GM23248 (cell line): Measurements from ENCODE around the gene RAPGEF3. TPM values are rescaled to one million over a fixed set of nuclear protein-coding genes. Genes with fewer than 3 reads are reported as not detected.

ENCODE experiments used
- DNase-seq: peaks from one replicate; pipeline ENCODE4 v3.0.0-alpha.2; 2015
- H2AFZ ChIP-seq: fragments of 200-600 bp; sonication (generic); 2 replicates; pipeline ENCODE4 v1.6.1; 2016; ENCODE audit warnings: antibody characterized with exemption
- H3F3A ChIP-seq: fragments of 200-600 bp; sonication (generic); 2 replicates; pipeline ENCODE4 v1.6.1; 2016; ENCODE audit warnings: mild to moderate bottlenecking, antibody characterized with exemption, mixed run types; ENCODE audit not compliant: insufficient read depth
- H3K27ac ChIP-seq: fragments of 200-600 bp; sonication (generic); 2 replicates; pipeline ENCODE4 v1.5.1; 2016; ENCODE audit warnings: mild to moderate bottlenecking
- H3K27me3 ChIP-seq: fragments of 200-600 bp; sonication (generic); replicated peaks from 2 replicates; pipeline ENCODE4 v1.6.1; 2016; ENCODE audit warnings: mild to moderate bottlenecking; ENCODE audit not compliant: insufficient read depth
- H3K36me3 ChIP-seq: fragments of 200-600 bp; sonication (generic); 2 replicates; pipeline ENCODE4 v1.6.1; 2016; ENCODE audit warnings: low read depth, mild to moderate bottlenecking
- H3K4me1 ChIP-seq: fragments of 200-600 bp; sonication (generic); 2 replicates; pipeline ENCODE4 v1.6.1; 2016; ENCODE audit warnings: mild to moderate bottlenecking; ENCODE audit not compliant: insufficient read depth
- H3K4me2 ChIP-seq: fragments of 200-600 bp; sonication (generic); one replicate; pipeline ENCODE4 v1.6.1; 2016; ENCODE audit warnings: mild to moderate bottlenecking; ENCODE audit not compliant: unreplicated experiment
- H3K4me3 ChIP-seq: fragments of 200-600 bp; sonication (generic); 2 replicates; pipeline ENCODE4 v1.5.1; 2016; ENCODE audit warnings: mild to moderate bottlenecking
- H3K79me2 ChIP-seq: fragments of 200-600 bp; sonication (generic); 2 replicates; pipeline ENCODE4 v1.6.1; 2016; ENCODE audit warnings: mild to moderate bottlenecking; ENCODE audit not compliant: insufficient read depth
- H3K9ac ChIP-seq: fragments of 200-600 bp; sonication (generic); 2 replicates; pipeline ENCODE4 v1.6.1; 2016; ENCODE audit warnings: mild to moderate bottlenecking
- H3K9me2 ChIP-seq: fragments of 200-600 bp; sonication (generic); 2 replicates; pipeline ENCODE4 v1.6.1; 2016; ENCODE audit warnings: mixed run types, mild to moderate bottlenecking, moderate library complexity; ENCODE audit not compliant: insufficient read depth
- H3K9me3 ChIP-seq: fragments of 200-600 bp; sonication (generic); one replicate; pipeline ENCODE4 v1.6.1; 2017; ENCODE audit warnings: low read depth
- H4K20me1 ChIP-seq: fragments of 200-600 bp; sonication (generic); 2 replicates; pipeline ENCODE4 v1.6.0; 2016; ENCODE audit not compliant: insufficient read depth
- EZH2 ChIP-seq: fragments of 200-600 bp; sonication (generic); IDR thresholded peaks from 2 replicates; pipeline ENCODE4 v1.6.1; 2018; ENCODE audit warnings: antibody characterized with exemption, mild to moderate bottlenecking; ENCODE audit not compliant: insufficient read depth, poor library complexity, severe bottlenecking
- EZH2phosphoT487 ChIP-seq: fragments of 200-600 bp; sonication (generic); IDR thresholded peaks from 2 replicates; pipeline ENCODE4 v1.6.1; 2018; ENCODE audit warnings: antibody characterized with exemption, moderate library complexity, mild to moderate bottlenecking, low read depth; ENCODE audit not compliant: insufficient read depth
- WGBS, 2 experiments: methylation state at CpG; one replicate each; pipeline ENCODE4 v1.1.6; 2015 to 2017; ENCODE audit warnings: low lambda C conversion rate in 2 of 2, low coverage in 1 of 2; ENCODE audit errors: missing lambda C conversion rate in 2 of 2; 5-methylcytosine and 5-hydroxymethylcytosine counted together
- in situ Hi-C: fragments of 300-500 bp; cut with MboI; formaldehyde crosslinking; loops from 2 replicates; pipeline ENCODE4 v1.15.0; 2020
- polyA plus RNA-seq: library from polyadenylated mRNA; unstranded; fragments of >200 nt; fragmentation: Nextera tagmentation; extraction: Ambion mirVana; gene quantifications from 2 replicates; pipeline ENCODE4 v1.2.1, GENCODE V29; 2016
- total RNA-seq: library from RNA; depleted of rRNA; stranded (reverse); fragments of >200 nt; shearing (Covaris generic); gene quantifications from 2 replicates; pipeline ENCODE4 v1.2.3, GENCODE V29; 2014

Gene RAPGEF3
- total and polyA plus RNA-seq, 2 experiments from 2014 or later, result 1.4 to 3.7 TPM

DNA sequence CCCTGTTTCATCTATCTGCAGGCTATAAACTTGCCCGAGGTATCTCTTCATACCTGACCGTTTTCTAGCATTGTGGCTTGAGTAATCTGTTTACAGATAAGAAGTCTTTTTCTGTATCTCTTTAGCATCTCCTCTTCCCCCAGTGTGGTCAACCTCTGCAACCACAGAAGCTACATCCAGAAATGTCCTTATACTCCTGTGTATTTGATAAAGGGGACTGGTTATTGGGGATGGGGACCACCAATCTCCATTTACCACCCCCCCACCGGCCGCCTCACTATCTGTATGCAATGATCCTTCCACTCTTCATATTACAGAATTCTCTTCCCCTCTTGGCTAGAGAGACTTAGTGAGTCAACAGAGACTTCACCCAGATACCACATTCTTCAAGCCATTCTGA lies 49.4 kb downstream of the RAPGEF3 start:
- Histone ChIP-seq H3K9me2 (no peaks in the 10 kb centered on the region), H3K79me2 (peaks cover 28% of the 10 kb centered on the region), H3K9me3 (no peaks in the 10 kb centered on the region), H4K20me1 (no peaks in the 10 kb centered on the region), H3K4me3 (no peak overlapping the region), H3K4me1 (0 out of 2 replicates have a peak, but pooled peaks cover 4% of the 10 kb centered on the region), H2AFZ (no peak overlapping the region), H3K4me2 (no peak overlapping the region), H3K27me3 (no peaks in the 10 kb centered on the region), H3F3A (peaks cover 6% of the 10 kb centered on the region; the same call in 1 of the 2 replicates), H3K36me3 (no peaks in the 10 kb centered on the region), H3K9ac (no peak overlapping the region), H3K27ac (no peak overlapping the region)
- TF ChIP-seq EZH2 (no peak), EZH2phosphoT487 (no peak)
- WGBS, 2 experiments, result 93% methylated on average over 4 of the region's 4 CpGs
- DNase-seq, result peak; percentile 29
- in situ Hi-C loops, result no loop called here

DNA sequence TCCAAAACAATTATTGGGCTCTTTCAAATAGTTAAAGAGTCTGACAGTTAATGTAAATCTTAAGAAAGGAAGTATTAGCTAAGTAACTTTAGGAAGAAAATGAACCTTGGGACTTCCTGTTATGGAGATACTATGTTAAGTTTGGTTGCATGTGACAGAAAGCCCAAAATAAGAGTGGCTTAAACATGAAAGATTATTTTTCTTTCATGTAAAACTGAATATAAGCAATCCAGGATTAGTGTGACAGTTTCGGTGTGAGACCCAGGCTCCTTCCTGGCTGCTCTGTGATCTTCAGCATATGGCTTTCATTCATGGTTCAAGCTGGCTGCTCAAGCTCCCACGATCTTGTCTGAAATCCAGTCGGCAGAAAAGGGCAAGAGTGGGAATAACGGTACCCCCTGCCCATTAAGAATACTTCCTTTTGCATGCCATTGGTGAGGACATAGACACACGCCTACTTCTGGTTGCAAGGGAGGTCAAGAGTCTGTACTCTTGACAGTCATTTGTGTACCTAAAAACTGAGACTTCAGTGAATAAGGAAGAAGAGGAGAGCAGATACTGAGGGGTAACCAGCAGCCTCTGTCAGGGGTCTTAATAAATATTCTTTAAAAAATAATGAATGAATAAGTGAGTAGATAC lies 50.7 kb downstream of the RAPGEF3 start:
- in situ Hi-C loops, result no loop called here
- H3K4me3 ChIP-seq, result no peak overlapping the region
- 38 to 42% methylated on average over 5 of the region's 5 CpGs for WGBS, 2 experiments
- H3K27me3 ChIP-seq, result no peaks in the 10 kb centered on the region
- H4K20me1 ChIP-seq, result no peaks in the 10 kb centered on the region
- peaks cover 6% of the 10 kb centered on the region; the same call in 1 of the 2 replicates for H3F3A ChIP-seq
- H3K27ac ChIP-seq, result no peak overlapping the region
- H3K9me2 ChIP-seq, result no peaks in the 10 kb centered on the region
- H3K36me3 ChIP-seq, result no peaks in the 10 kb centered on the region
- no peak overlapping the region for H2AFZ ChIP-seq
- H3K9me3 ChIP-seq, result no peaks in the 10 kb centered on the region
- DNase-seq, result no peak
- H3K4me1 ChIP-seq, result 0 out of 2 replicates have a peak, but pooled peaks cover 4% of the 10 kb centered on the region
- no peak overlapping the region for H3K9ac ChIP-seq
- H3K4me2 ChIP-seq, result no peak overlapping the region
- TF ChIP-seq EZH2 (no peak), EZH2phosphoT487 (no peak)
- peaks cover 40% of the 10 kb centered on the region for H3K79me2 ChIP-seq

- in situ Hi-C loops, result no loop called here
Observed at GRCh38 chr12:47707355-47707754, 51.3 kb downstream of the RAPGEF3 start.

GRCh38 chr12:47705566-47706425 lies 52.9 kb downstream of the RAPGEF3 start, which contains the start of gene RPAP3:
RPAP3 (minus strand) TSS chr12:47706030; CDS start chr12:47702840, 3,190 bp downstream.
- peaks cover 6% of the 10 kb centered on the region; the same call in 1 of the 2 replicates for H3F3A ChIP-seq
- no peaks in the 10 kb centered on the region for H3K9me3 ChIP-seq
- no peaks in the 10 kb centered on the region for H3K27me3 ChIP-seq
- 0 out of 2 replicates have a peak, but pooled peaks cover 4% of the 10 kb centered on the region for H3K36me3 ChIP-seq
- TF ChIP-seq EZH2, result no peak
- 0 out of 2 replicates have a peak, but pooled peaks cover 4% of the 10 kb centered on the region for H3K4me1 ChIP-seq
- H3K9me2 ChIP-seq, result no peaks in the 10 kb centered on the region
- peak within 1 kb of the TSS; percentile 82 for H3K27ac ChIP-seq
- H3K9ac ChIP-seq, result peak within 1 kb of the TSS; percentile 91
- H3K79me2 ChIP-seq, result peaks cover 61% of the 10 kb centered on the region
- H4K20me1 ChIP-seq, result no peaks in the 10 kb centered on the region
- peak within 1 kb of the TSS; percentile 89 for H3K4me3 ChIP-seq
- peak within 1 kb of the TSS; percentile 97 for H3K4me2 ChIP-seq
- peak; percentile 99 for DNase-seq
- peak within 1 kb of the TSS; percentile 89 for H2AFZ ChIP-seq
- whole genome bisulfite sequencing, 2 experiments, result 0 to 1% methylated on average over 11 to 47 of the region's 66 CpGs
- in situ Hi-C loops, result no loop called here

More at GRCh38 chr12:47707355-47707754, 51.3 kb downstream of the RAPGEF3 start:
- H3K4me3 ChIP-seq, result peak overlapping the region; percentile 89
- H3K4me1 ChIP-seq, result 0 out of 2 replicates have a peak, but pooled peaks cover 4% of the 10 kb centered on the region
- H2AFZ ChIP-seq, result peak overlapping the region; percentile 89; the same call in 1 of the 2 replicates
- DNase-seq, result no peak
- peak overlapping the region; percentile 82; the same call in 1 of the 2 replicates for H3K27ac ChIP-seq
- no peaks in the 10 kb centered on the region for H3K9me2 ChIP-seq
- TF ChIP-seq EZH2phosphoT487 (no peak), EZH2 (no peak)
- peaks cover 47% of the 10 kb centered on the region for H3K79me2 ChIP-seq
- peak overlapping the region; percentile 91 for H3K9ac ChIP-seq
- peak overlapping the region; percentile 97 for H3K4me2 ChIP-seq
- no peaks in the 10 kb centered on the region for H3K36me3 ChIP-seq
- no peaks in the 10 kb centered on the region for H4K20me1 ChIP-seq
- H3F3A ChIP-seq, result peaks cover 6% of the 10 kb centered on the region; the same call in 1 of the 2 replicates
- no peaks in the 10 kb centered on the region for H3K27me3 ChIP-seq
- no peaks in the 10 kb centered on the region for H3K9me3 ChIP-seq
